ENCODE results near the gene RGS11.

RGS11 gene

DNA sequence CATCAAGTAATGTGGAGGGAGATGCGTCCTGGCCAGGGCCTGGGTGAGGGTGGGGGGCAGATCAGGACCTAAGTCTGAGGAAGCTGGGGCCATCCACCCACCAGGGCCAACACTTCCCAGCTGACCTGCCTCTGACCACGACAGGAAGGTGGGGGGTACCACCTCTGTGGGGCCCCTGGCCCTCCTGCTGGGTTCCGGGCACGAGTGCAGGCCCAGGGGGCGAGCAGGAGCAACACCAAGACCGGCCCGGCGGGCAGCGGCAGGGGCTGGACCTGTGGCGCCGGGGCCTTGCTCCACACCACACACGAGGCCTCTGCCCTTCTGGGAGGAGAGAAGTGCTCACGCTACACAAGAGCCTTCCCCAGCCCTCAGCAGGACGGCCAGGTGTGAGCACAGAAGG lies 20.5 kb upstream of the RGS11 start:
- DNase-seq, result no peak

DNA sequence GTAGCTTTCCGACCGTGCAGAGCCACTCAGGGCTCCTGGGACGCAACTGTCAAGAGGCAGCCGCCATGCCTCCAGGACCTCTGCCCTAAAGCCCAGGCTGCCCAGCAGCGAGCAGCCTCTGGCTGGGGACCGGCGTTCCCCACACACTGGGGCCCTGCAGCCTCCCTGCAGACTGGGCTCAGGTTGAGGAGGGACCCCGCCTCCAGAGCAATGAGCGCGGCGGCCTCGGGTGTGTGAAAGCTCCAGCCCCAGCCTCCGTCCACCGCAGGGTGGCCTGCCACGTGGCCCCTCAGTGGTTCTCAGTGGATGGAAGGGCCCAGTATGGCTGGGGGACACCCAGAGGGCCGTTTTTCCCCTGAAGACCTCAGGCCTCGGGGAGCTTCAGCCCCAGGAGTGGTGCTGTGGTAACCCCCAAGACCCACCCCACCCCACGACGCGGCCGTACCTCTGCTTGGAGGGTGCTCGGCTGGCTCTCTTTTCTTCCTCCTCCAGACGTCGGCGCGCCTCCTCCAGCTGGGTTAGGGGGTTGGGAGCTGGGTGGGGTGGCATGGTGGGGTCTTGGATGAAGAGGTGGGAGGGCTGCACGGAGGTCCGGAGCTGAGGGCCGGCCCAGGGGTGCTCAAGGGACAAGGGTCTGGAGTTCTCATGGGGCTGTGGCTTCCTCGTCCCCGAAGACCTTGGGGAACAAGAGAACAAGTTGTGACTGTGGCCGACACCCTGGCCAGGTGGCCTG lies 17.5 kb upstream of the RGS11 start:
- DNase-seq, result no peak

DNA sequence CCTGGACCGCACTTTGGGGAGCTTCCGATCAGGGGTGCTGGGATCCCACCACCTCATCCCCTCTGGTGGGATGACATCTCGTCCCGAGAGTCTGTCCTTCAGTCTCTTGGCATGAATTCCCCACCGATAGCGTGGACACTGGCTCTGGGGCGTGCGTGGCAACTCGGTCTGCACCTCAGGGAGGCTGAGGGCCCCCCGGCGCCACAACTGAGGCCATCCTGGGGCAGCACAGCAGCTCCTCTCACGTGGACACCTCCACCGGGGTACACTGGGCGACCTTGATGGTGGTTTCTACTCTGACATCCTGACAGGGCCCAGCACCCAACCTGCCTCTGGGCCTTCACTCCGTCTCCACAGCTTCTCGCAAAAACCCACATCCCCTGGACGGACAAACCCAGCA lies 15.8 kb upstream of the RGS11 start:
- no peak for DNase-seq

DNA sequence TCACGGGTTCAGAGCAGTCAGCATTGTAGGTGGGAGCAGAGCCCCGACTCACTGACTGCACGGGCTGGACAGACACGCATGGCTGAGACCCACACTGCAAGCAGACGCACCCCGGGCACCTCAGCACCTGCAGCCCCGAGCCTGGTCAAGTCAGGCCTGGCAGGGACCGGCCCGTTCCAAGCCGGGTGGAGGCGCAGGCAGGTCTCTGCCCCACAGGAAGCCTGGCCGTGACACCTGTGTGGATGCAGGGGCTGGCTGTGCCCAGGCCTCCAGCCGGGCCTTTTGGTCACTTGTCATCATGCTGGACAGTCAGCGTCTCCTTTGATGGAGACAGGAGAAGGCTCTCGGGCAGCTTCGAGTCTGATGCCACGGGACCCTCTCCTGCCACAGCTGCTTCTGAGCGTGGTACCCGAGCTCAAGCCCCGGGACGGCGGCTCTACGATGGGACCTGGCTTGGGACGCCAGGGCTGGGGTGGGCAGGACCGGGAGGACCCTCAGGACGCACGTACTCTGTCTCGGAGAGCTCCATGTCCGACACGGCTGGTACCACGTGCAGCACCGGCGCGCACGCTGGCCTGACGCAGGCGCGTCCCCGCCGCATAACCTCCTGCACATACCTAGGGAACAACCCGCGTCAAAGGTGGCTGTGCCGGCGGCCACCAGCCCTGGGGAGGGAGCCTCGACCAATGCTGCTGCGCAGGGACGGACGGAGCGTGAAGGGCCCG lies 15.1 kb upstream of the RGS11 start:
- DNase-seq, result no peak

DNA sequence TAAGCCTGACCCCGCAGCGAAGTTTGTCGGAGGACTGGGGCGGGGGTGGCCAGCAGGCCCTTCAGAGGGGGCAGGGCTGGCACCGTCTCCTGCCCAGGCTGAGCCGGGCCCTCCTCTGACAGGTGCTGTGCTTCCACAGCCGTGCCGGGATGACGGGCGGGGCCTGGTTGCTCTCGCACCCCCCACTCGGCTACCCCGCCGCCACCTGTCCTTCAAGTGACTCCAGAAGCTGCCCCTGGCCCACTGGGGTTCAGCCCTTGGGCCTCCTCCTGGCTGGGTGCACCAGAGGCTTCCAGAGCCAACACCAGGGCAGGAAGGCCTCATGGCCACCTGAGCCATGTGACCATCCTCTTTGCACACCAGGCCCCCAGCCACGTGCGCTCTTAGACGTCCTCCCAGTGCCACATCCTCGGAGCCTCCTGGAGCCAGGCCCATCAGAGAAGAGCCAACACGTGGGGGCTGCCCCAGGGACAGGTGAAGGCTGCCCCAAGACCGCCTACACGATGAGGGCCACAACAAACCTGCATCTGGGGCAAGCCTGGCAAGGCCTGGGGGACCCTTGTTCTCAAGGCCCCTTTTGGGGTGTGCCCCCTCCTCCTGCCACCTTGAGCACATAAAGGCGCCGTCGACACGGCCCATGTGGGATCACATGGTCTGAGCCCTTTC lies 14.4 kb upstream of the RGS11 start:
- no peak for DNase-seq

DNA sequence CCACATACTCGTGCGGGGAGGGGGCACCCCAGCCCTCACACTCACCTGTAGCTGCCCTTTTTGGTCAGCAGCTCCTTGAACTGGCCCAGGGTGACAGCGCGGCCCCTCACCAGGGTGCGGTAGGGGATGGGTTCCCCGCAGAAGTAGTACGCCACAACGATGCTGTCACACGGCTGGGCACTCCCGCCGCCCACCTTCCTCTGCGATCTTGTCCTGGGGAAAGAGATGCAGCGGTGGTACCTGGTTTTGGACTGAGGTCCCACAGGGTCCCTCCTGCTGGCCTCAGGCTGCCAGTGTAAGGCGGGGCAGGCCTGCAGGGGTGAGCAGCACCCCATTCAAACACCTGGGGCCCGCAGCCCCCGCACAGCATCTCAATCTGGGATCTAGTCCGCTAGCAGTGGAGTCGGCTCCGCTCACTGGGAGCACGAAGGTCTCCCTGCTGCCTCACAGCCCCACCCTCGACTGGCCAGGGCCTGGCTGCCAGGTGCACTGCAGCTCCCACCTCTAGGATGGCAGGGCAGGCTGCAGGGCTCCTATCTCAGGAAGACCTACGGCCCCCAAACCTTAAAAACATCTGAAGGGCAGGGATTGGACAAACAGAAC lies 13.8 kb upstream of the RGS11 start:
- no peak for DNase-seq

DNA sequence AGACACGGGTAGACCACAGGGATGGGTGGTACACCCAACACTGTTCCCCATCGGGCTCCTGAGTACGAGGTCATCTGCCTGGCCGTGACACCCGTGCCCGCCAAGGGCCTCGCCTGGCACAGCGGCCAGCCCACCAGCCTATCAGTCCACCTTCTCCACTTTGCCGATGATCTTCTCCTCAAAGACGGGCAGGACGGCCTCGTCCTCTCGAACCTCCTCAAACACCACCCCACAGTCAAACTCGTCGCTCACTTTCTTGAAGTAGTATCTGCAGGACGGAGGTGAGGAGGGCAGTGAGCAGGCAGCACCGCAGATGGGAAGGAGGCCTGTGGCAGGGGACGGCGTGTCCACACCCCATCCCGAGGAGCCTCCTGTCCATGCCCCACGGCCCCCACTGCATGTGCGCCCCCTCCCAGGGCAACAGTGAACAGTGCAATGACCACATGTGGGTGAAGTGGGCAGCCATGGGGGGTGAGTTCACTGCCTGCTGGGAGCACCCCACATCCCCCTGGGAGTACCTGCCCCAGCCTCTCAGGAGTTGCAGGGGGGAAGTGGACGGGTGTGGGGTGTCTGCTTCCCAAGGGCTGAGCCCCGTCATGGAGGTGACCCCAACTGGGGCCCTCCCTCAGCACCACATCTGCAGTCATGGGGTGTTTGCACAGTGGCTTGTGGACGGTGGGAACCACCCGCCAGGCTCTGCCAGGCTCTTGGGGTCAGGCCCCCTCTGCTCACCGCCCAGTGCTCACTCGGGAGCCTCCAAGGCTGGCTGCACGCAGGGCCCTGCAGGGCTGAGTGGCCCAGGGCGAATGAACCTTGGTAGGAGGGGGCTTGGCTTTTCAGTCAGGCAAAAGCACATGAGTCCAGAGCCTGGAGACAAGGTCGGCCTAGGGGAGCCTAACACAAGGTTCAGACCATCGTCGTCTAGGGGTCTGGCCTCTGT lies 12.5 kb upstream of the RGS11 start:
- DNase-seq, result no peak

DNA sequence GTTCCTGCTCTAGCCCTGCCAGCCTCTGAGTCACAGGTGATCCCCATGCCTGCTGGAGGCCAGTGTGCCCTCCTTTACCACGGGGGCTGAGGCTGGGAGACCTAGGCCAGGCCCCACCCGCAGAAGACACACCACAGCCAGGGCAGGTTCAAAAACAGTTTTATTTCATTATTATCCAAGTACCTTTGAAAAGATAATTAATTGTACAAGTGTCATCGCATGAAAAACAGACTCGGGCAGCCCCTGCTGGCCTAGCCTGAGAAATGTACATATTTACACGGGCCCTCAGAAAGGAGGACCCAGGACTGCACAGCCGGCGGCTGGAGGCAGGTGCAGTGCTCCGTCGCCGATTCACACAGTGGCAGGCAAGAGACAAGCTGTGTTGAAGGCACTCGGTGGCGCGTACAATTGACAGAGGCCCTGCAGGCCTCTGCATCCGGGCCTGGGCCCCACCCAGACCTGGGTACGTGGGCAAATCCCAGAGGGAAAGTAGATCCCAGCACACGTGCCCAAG lies 11.6 kb upstream of the RGS11 start:
- DNase-seq, result no peak

DNA sequence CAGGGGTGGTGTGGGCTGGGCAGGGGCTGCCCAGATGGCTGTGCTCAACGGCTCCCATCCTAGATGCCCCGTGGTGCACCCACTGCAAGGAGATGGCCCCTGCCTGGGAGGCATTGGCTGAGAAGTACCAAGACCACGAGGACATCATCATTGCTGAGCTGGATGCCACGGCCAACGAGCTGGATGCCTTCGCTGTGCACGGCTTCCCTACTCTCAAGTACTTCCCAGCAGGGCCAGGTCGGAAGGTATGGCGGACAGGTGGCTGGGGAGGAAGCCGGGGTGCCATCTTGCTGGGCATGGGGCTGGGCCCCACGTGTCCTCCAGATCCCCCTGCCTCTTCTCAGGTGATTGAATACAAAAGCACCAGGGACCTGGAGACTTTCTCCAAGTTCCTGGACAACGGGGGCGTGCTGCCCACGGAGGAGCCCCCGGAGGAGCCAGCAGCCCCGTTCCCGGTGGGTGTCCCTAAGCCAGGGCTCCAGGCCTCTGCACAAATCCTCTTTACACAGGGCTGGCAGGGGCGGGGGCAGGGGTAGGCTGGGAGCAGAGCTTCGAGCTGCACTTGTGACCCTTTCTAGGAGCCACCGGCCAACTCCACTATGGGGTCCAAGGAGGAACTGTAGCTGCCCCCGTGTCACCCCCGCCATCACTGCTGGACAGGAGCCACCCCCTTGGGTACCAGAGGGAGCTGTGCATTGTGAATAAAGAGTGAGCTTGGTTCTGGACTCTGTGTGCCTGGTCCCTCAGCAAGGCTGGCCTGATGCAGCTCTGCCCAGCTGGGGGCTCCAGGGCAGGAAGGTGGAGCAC lies 10.9 kb upstream of the RGS11 start:
- DNase-seq, result no peak

DNA sequence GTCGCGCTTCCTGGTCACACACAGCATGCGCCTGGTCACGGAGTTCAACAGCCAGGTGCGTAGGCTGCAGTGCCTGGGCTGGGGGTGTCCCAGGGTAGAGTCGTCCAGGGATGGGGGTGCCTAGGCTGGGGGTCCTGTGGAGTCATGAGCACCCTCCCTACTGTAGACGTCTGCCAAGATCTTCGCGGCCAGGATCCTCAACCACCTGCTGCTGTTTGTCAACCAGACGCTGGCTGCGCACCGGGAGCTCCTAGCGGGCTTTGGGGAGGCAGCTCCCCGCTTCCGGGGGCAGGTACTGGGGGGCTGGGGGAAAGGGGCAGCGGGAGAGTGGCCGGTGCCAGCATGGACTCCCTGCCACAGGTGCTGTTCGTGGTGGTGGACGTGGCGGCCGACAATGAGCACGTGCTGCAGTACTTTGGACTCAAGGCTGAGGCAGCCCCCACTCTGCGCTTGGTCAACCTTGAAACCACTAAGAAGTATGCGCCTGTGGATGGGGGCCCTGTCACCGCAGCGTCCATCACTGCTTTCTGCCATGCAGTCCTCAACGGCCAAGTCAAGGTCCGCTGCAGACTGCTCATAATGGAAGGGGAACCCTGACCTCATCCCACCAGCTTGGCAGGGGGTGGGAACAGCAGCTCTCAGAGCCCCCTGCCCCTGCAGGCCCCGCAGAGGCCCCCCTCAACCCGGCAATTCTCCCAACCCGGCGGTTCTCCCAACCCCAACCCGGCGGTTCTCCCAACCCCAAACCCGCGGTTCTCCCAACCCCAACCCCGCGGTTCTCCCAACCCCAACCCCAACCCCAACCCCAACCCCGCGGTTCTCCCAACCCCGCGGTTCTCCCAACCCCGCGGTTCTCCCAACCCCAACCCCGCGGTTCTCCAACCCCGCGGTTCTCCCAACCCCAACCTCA lies 9.7 kb upstream of the RGS11 start:
- DNase-seq, result no peak

DNA sequence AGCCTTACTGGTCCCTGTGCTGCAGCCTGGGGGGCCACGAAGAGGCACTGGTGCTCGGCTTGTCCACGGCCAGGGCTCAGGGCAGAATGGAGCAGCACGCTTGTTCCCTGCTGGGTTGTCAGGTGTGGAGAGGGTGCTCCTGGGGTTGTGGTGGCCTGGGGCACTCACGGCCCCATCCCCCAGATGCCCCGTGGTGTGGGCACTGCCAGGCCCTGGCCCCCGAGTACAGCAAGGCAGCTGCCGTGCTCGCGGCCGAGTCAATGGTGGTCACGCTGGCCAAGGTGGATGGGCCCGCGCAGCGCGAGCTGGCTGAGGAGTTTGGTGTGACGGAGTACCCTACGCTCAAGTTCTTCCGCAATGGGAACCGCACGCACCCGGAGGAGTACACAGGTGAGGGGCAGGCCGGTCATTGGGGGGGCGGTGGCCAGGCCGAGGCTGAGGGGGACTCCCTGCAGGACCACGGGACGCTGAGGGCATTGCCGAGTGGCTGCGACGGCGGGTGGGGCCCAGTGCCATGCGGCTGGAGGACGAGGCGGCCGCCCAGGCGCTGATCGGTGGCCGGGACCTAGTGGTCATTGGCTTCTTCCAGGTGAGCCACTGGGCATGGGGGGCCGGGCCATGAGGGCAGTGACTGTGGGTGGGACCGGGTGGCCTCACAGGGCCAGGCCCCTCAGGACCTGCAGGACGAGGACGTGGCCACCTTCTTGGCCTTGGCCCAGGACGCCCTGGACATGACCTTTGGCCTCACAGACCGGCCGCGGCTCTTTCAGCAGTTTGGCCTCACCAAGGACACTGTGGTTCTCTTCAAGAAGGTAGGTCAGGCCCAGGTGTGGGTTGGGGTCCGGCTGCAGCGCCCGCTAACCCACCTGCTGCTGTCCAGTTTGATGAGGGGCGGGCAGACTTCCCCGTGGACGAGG lies 8.7 kb upstream of the RGS11 start:
- no peak for DNase-seq

DNA sequence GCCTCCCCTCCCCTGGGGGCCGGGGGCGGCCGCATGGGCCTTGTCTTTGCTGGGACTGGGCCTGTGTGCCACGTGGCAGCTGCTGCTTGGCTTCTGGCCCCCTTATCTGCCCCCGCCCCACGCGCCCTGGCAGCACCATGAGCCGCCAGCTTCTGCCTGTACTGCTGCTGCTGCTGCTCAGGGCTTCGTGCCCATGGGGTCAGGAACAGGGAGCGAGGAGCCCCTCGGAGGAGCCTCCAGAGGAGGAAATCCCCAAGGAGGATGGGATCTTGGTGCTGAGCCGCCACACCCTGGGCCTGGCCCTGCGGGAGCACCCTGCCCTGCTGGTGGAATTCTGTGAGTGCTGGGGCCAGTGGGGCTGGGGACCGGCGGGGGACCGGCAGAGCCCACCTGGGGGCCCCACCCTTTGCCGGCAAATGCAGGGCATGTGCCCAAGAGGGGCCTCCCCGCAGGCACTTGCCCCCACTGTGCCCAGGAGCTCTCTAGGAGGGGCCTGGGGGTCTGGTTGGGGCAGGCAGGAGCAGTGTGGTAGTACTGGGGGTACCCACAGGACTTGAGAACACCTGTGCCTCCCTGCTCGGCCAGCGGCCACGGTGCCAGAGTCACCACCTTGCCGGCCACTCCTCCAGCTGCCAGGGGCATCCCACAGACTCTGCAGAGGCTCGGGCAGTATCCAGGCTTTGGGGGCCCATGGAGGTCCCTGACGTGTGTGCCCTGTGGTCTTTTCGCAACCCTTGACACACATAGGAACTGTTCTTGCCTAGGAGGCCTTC lies 7.5 kb upstream of the RGS11 start, which contains the start of gene PDIA2:
PDIA2 (plus strand) TSS at position 132 of the 773 bp plus-strand sequence; CDS start at position 138, 6 bp downstream.
- no peak for DNase-seq

DNA sequence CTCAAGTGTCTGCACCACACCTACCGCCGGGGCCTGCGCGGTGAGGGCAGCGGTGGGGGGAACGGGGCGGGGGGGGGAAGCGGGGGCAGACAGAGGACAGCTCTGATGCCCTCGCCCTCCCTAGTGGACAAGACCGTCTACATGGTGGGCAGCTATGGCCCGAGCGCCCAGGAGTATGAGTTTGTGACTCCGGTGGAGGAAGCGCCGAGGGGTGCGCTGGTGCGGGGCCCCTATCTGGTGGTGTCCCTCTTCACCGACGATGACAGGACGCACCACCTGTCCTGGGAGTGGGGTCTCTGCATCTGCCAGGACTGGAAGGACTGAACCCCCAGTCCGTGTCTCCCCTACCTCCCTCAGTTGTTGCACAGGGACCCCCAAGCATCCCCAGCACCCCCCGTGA lies 6.7 kb upstream of the RGS11 start:
- DNase-seq, result no peak

DNA sequence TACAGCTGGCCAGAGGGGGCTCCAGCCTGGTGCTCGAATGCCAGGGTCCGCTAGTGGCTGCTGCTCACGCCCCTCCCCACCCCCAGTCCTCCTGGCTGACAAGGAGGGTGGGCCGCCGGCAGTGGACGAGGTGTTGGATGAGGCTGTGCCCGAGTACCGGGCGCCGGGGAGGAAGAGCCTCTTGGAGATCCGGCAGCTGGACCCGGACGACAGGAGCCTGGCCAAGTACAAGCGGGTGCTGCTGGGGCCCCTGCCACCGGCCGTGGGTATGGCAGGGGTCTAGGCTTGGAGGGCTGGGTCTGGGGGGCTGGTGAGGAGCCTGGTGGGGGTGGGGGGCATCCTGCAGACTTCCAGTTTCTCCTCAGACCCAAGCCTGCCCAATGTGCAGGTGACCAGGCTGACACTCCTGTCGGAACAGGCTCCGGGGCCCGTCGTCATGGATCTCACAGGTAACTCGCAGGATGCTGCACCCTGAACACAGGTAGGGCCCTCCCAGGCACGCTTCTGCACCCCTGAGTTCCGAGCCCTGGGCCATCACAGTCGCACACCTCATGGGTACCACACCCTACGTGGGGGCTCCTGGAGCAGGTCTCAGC lies 6.0 kb upstream of the RGS11 start:
- no peak for DNase-seq

DNA sequence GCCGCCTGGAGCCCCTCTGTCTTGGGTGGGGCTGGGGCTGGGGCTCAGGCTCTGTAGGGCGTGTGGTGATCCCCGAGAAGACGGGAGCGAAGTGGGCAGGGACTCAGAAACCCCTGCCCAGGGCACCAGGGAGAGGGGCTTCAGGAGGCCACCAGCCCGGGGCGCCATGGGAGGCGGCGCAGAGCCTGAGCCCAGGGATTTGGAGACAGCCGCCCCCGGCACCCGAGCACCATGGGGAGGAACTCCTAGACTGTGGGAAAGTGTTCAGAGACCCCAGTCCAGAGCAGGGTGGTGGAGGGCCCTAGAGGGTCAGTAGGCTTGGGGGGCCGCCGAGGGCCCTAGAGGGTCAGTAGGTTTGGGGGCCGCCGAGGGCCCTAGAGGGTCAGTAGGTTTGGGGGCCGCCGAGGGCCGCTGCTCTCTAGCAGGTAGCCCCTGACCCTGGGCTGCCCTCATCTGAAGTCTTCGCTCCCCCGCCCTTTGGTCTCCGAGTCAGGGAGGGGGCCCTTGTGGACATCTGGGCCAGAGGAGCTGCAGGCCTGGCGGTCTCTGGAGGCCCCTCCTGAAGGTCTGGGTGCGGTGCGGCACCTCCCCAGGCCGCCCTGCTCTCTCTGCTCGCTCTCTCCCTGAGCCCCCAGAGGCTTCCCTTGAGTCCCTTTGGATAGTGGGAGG lies 5.4 kb upstream of the RGS11 start:
- DNase-seq, result no peak

DNA sequence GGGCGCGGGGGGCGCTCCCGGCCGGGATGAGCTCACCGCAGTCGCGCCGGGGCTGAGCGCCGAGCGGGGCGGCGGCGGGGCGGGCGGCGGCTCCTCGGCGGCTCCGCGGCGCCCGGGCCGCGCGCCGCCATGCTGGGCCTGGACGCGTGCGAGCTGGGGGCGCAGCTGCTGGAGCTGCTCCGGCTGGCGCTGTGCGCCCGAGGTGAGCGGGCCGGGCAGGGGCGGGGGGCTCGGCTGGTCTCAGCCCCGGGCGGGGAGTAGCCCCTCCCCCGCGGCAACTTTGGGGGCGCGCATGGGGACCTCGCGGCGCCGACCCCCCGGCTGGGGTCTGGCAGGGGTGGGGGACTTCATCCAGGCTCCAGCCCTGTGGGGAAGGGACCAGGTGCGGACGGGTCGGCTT lies 4.8 kb upstream of the RGS11 start, which contains the start of gene ARHGDIG:
ARHGDIG (plus strand) TSS at position 40 of the 400 bp plus-strand sequence; CDS start at position 130, 90 bp downstream.
- no peak for DNase-seq

DNA sequence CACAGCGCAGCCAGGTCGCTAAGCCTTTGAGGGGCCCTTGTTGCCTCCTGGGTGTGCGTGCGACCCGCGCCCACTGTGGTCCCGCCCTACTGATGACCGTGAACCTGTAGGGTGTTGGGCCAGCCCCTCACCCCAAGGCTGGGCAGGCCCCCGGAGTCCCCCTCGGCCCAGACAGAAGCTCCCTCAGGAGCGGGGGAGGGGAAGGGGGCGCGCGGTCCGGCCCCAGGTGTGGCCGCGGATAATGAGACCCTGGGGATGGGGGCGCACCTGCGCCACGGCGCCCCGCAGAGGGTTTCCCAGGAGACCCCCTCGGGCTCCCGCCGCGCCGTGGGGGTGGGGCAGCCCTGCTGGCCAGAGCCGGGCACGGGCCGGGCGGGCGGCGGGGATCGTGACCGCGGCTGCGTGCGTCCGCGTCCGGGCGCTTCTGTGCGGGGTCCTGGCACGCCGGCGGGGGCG lies 4.3 kb upstream of the RGS11 start:
- no peak for DNase-seq
